OCI-LY1 (cell line): ENCODE data around the gene PCCB.

Source experiments
- EZH2 ChIP-seq: fragments of 200-600 bp; sonication (generic), shearing (Covaris generic); IDR thresholded peaks from 2 replicates; pipeline ENCODE4 v1.8.0; 2017; ENCODE audit warnings: borderline replicate concordance, mixed run types, mild to moderate bottlenecking, antibody characterized with exemption, low read length, moderate library complexity, mixed read lengths
- TF ChIP-seq, protein P1 (sequence below): fragments of 200-600 bp; sonication (generic), shearing (Covaris generic); IDR thresholded peaks from 2 replicates; pipeline ENCODE4 v1.5.1; 2017; ENCODE audit warnings: mild to moderate bottlenecking, antibody characterized with exemption, low read length, moderate library complexity, mixed read lengths

DNA sequence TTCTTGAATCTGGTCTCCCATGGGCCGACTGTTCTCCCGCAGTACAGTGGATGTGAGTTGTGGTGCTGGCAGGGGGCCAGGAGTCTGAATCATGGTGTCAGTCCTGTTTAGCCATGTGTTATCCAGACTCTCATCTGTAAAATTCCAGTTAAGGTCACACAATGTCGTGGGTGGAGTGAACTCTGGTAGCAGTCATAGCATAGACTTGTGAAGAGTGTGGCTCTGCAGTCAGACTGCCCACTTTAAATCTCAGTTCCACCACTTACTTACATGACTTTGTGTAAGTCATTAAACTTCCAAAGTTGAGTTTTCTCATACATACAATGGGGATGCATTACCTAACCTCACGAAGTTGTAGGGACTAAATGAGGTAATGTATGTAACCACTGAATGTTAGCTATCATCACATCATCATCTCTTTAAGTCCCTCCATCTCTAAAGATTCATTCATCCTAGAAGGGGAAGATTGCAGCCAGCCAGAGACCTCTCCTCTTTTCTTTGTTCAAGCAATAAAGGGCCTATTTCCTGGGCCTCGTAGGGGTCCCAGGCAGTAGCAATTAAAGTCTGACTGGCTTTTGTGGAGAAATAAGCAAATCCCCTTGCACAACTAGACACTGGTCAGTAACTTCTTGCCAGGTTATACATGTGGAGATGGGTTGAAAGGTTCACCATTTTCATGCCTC, 93.9 kb downstream of the PCCB start:
- TF ChIP-seq, protein P1, sequence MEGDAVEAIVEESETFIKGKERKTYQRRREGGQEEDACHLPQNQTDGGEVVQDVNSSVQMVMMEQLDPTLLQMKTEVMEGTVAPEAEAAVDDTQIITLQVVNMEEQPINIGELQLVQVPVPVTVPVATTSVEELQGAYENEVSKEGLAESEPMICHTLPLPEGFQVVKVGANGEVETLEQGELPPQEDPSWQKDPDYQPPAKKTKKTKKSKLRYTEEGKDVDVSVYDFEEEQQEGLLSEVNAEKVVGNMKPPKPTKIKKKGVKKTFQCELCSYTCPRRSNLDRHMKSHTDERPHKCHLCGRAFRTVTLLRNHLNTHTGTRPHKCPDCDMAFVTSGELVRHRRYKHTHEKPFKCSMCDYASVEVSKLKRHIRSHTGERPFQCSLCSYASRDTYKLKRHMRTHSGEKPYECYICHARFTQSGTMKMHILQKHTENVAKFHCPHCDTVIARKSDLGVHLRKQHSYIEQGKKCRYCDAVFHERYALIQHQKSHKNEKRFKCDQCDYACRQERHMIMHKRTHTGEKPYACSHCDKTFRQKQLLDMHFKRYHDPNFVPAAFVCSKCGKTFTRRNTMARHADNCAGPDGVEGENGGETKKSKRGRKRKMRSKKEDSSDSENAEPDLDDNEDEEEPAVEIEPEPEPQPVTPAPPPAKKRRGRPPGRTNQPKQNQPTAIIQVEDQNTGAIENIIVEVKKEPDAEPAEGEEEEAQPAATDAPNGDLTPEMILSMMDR, result no peak
- TF ChIP-seq EZH2, result no peak
